DOHH2 (cell line): Measurements from ENCODE around the gene CERS6.
"Not testable (repeated sequence)": the region's sequence is repeated elsewhere in the genome, so short reads cannot be mapped to it uniquely, and the experiment has no call there.

Source experiments
- H3F3A ChIP-seq: fragments of 200-600 bp; sonication (generic), shearing (Covaris generic); 2 replicates; pipeline ENCODE4 v1.6.0; 2016; ENCODE audit warnings: antibody characterized with exemption, mild to moderate bottlenecking; ENCODE audit not compliant: control insufficient read depth, insufficient read depth
- H3K27ac ChIP-seq: fragments of 200-600 bp; sonication (generic); 2 replicates; pipeline ENCODE4 v1.5.1; 2014; ENCODE audit warnings: low read depth, mild to moderate bottlenecking, low read length, moderate library complexity
- H3K27me3 ChIP-seq: fragments of 200-600 bp; sonication (generic); 2 replicates; pipeline ENCODE4 v1.6.1; 2014; ENCODE audit warnings: mild to moderate bottlenecking, low read length, mixed read lengths; ENCODE audit not compliant: control insufficient read depth
- H3K36me3 ChIP-seq: fragments of 200-600 bp; sonication (generic); 2 replicates; pipeline ENCODE4 v1.6.1; 2014; ENCODE audit warnings: mild to moderate bottlenecking, low read length, moderate library complexity, mixed read lengths; ENCODE audit not compliant: control insufficient read depth
- H3K4me1 ChIP-seq: fragments of 200-600 bp; sonication (generic); 2 replicates; pipeline ENCODE4 v1.6.1; 2014; ENCODE audit warnings: mild to moderate bottlenecking, low read length, mixed read lengths; ENCODE audit not compliant: control insufficient read depth
- H3K4me2 ChIP-seq: fragments of 200-600 bp; sonication (generic); 2 replicates; pipeline ENCODE4 v1.6.0; 2014; ENCODE audit warnings: mild to moderate bottlenecking, low read length, moderate library complexity
- H3K4me3 ChIP-seq: fragments of 200-600 bp; sonication (generic); 2 replicates; pipeline ENCODE4 v1.5.1; 2014; ENCODE audit warnings: mild to moderate bottlenecking, low read length, mixed read lengths
- H3K79me2 ChIP-seq: fragments of 200-600 bp; sonication (generic); 2 replicates; pipeline ENCODE4 v1.6.1; 2014; ENCODE audit warnings: mild to moderate bottlenecking, low read length, mixed read lengths; ENCODE audit not compliant: control insufficient read depth
- H3K9me2 ChIP-seq: fragments of 200-600 bp; sonication (generic); replicated peaks from 2 replicates; pipeline ENCODE4 v1.6.1; 2014; ENCODE audit warnings: mild to moderate bottlenecking, low read length, mixed read lengths; ENCODE audit not compliant: control insufficient read depth
- H3K9me3 ChIP-seq: fragments of 200-600 bp; sonication (generic); 2 replicates; pipeline ENCODE4 v1.6.1; 2014; ENCODE audit warnings: antibody characterized with exemption, low read length, mixed read lengths; ENCODE audit not compliant: control insufficient read depth, insufficient read depth
- H4K20me1 ChIP-seq: fragments of 200-600 bp; sonication (generic); 2 replicates; pipeline ENCODE4 v1.6.0; 2014; ENCODE audit warnings: low read depth, mild to moderate bottlenecking, antibody characterized with exemption, low read length, moderate library complexity; ENCODE audit not compliant: control insufficient read depth, insufficient read depth
- CTCF ChIP-seq: fragments of 200-600 bp; sonication (generic); IDR thresholded peaks from one replicate; pipeline ENCODE4 v1.5.1; 2014; ENCODE audit warnings: antibody characterized with exemption, mild to moderate bottlenecking, low read depth, low read length; ENCODE audit not compliant: poor library complexity, severe bottlenecking
- EZH2phosphoT487 ChIP-seq: fragments of 200-600 bp; sonication (generic); IDR thresholded peaks from 2 replicates; pipeline ENCODE4 v1.6.1; 2017; ENCODE audit warnings: borderline replicate concordance, mild to moderate bottlenecking, antibody characterized with exemption, low read length, moderate library complexity, mixed read lengths

Gene CERS6, protein sequence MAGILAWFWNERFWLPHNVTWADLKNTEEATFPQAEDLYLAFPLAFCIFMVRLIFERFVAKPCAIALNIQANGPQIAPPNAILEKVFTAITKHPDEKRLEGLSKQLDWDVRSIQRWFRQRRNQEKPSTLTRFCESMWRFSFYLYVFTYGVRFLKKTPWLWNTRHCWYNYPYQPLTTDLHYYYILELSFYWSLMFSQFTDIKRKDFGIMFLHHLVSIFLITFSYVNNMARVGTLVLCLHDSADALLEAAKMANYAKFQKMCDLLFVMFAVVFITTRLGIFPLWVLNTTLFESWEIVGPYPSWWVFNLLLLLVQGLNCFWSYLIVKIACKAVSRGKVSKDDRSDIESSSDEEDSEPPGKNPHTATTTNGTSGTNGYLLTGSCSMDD

DNA sequence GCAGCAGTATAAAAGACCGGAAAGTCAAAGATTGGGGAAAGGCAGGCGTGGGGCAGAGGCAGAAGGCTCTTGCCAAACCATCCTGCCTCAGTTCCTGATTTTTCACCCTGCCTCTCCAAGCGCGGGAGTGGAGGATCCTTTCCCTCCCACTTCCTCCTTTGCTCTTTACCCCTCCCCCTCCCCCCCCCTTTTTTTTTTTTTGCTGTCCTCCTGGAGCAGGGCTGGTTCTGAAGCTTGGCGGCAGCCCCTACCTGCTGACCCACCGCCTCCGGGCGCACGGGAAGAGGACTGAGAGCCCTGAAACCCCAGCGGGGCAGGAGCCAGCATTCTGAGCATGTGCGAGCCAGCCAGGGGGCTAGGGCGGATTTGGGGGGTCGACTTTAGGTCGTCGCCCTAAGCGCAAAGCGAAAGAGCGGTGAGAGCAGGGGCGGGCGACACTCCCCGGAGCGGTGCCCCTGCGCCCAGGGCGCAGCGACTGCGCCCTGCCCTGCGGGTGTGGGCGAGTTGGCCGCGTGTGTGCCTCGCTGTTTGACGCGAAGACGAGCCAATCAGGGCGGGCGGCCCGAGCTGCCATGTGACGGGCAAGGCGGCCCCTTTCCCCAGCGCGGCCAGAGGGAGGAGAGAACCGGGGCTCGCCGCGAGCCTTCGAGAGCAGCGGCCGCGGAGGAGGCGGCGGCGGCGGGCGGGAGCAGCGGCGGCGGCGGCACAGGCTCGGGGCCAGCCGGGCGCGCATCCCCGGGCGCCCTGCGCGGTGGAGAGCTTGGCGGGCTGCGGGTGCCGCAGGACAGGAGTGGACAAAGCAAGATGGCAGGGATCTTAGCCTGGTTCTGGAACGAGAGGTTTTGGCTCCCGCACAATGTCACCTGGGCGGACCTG, at the start of gene CERS6:
CERS6 (plus strand) TSS at position 628 of the 876 bp plus-strand sequence; CDS start at position 805, 177 bp downstream.
- Histone ChIP-seq H3K79me2 (no peaks in the 10 kb centered on the region), H3F3A (no peaks in the 10 kb centered on the region), H4K20me1 (no peaks in the 10 kb centered on the region), H3K4me1 (no peaks in the 10 kb centered on the region), H3K4me3 (no peak within 1 kb of the TSS), H3K27ac (no peak within 1 kb of the TSS), H3K9me3 (no peaks in the 10 kb centered on the region; the same call in 1 of the 2 replicates), H3K27me3 (no peaks in the 10 kb centered on the region), H3K9me2 (no peaks in the 10 kb centered on the region), H3K36me3 (no peaks in the 10 kb centered on the region), H3K4me2 (no peak within 1 kb of the TSS)
- no peak for TF ChIP-seq EZH2phosphoT487
- no peak for TF ChIP-seq CTCF

- H3K36me3 ChIP-seq, H3K4me2 ChIP-seq, H3K4me1 ChIP-seq, H3K4me3 ChIP-seq, H4K20me1 ChIP-seq, H3K9me2 ChIP-seq, H3F3A ChIP-seq, H3K79me2 ChIP-seq, H3K9me3 ChIP-seq, H3K27ac ChIP-seq, H3K27me3 ChIP-seq: not testable (repeated sequence)
Measured at GRCh38 chr2:168412301-168412700, 43.8 kb upstream of the CERS6 start.

GRCh38 chr2:168413101-168413500, 43.0 kb upstream of the CERS6 start:
- H3K9me2 ChIP-seq, H4K20me1 ChIP-seq: not testable (repeated sequence)

DNA sequence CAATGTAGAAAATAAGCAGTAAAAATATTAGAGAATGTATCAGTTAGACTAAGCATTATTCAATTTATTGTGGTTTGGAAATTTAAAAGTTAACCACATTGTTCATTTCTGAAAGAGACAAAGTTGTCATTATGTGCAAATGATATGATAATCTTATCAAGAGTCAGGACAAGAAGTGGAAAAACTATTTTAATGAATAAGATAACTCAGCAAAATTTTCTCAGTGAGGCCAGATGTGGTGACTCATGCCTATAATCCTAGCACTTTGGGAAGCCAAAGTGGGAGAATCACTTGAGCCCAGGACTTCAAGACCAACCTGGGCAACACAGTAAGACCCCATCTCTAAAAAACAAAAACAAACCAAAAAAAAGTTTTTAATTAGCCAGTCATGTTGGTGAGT, 39.5 kb upstream of the CERS6 start:
- H4K20me1 ChIP-seq = no peaks in the 10 kb centered on the region
- TF ChIP-seq CTCF (no peak), EZH2phosphoT487 (no peak)

More at GRCh38 chr2:168413101-168413500, 43.0 kb upstream of the CERS6 start:
- not testable (repeated sequence) for H3K4me2 ChIP-seq, H3F3A ChIP-seq, H3K9me3 ChIP-seq, H3K4me1 ChIP-seq, H3K4me3 ChIP-seq, H3K27me3 ChIP-seq, H3K36me3 ChIP-seq, H3K79me2 ChIP-seq, H3K27ac ChIP-seq

More for the DNA sequence above, 39.5 kb upstream of the CERS6 start:
- Histone ChIP-seq H3K79me2 (no peaks in the 10 kb centered on the region), H3K27me3 (no peaks in the 10 kb centered on the region), H3K9me3 (no peaks in the 10 kb centered on the region), H3K4me3 (no peak overlapping the region), H3K9me2 (no peaks in the 10 kb centered on the region), H3K4me1 (no peaks in the 10 kb centered on the region), H3K27ac (no peak overlapping the region), H3K4me2 (no peak overlapping the region), H3F3A (no peaks in the 10 kb centered on the region), H3K36me3 (no peaks in the 10 kb centered on the region)
